GM12864 (cell line): ENCODE data around the gene TAP1.

Experiments used
- DNase-seq: peaks from one replicate; pipeline ENCODE4 v3.0.0-alpha.2; 2011; ENCODE audit warnings: low read depth
- H3K4me3 ChIP-seq: 2 replicates; pipeline ENCODE4 v1.5.1; 2011; ENCODE audit warnings: mild to moderate bottlenecking, low read depth, low read length, control low read depth
- TF ChIP-seq, protein P1 (sequence below): IDR thresholded peaks from 2 replicates; pipeline ENCODE4 v1.5.1; 2011; ENCODE audit warnings: low read depth, mild to moderate bottlenecking, moderate library complexity, low read length, control low read depth, inconsistent platforms; ENCODE audit errors: missing control alignments

The TAP1 gene

DNA sequence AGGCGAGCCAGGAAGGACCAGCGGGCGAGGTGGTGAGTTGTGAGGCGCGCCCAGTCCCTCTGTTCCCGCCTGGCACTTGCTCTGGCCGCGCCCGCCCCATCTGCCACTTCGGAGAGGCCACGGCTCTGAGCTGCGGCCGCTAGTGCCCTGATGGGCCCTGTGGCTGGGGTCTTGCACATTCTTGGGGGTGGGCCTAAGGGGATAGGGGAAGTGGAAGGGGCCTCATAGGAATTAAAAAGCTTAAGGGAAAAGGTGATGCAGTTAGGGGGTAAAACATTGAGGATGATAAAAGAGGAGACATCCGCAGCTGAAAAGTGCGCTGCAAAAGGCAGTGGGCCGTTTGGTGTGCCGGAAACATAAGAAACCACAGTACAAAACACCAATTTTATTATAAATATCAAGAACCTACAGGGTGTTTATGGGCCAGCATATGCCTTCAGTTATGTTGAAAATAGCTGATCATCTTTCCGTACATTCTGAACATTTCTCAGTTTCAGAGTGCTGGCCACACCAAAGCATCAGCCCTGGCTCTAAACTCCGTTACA, 8.6 kb downstream of the TAP1 start:
- peak overlapping the region; percentile 76 for H3K4me3 ChIP-seq
- TF ChIP-seq, protein P1, sequence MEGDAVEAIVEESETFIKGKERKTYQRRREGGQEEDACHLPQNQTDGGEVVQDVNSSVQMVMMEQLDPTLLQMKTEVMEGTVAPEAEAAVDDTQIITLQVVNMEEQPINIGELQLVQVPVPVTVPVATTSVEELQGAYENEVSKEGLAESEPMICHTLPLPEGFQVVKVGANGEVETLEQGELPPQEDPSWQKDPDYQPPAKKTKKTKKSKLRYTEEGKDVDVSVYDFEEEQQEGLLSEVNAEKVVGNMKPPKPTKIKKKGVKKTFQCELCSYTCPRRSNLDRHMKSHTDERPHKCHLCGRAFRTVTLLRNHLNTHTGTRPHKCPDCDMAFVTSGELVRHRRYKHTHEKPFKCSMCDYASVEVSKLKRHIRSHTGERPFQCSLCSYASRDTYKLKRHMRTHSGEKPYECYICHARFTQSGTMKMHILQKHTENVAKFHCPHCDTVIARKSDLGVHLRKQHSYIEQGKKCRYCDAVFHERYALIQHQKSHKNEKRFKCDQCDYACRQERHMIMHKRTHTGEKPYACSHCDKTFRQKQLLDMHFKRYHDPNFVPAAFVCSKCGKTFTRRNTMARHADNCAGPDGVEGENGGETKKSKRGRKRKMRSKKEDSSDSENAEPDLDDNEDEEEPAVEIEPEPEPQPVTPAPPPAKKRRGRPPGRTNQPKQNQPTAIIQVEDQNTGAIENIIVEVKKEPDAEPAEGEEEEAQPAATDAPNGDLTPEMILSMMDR: no peak
- no peak for DNase-seq

DNA sequence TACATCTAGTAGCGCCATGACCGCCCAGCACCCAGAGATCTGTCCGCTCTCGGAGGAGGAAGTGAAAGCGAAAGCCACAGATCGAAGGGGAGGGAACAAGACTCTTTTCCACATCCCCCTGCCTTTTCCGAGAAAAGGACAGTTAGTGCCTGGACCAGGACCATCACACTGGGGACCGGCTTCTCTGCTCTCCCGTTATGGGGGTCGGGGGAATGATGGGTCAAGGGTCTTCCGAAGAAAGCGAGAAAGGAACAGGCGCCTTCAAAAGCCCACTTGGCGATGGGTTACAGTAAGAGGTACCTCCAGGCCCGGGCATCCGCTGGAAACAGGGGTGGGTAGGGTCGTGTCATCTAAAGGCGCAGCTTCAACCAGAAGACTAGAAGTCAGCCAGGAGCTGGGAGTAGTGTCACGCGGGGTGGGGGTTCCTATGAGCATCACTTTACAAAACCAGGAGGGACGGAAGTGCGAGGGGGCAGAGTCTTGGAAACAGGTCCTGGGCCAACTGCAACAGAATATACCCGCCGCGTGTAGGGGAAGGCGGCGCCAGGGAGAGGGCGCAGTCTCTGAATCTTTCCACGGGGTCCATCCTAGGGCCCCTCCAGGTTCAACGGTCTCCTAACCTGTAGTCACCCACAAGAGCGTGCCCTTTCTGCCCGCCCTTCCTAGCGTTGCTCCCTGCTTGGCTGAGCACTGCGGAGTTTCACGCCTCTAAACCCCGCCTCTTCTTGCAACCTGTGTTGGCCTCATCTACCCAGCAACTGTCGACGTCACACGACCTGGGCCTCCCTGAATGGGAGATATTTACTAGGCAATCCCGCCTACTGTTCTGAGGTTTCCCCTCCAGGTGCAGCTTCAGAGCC, 9.3 kb downstream of the TAP1 start, which contains the start of gene PSMB8:
TSS of gene PSMB8 (minus strand) at position 69 of the 860 bp plus-strand sequence. CDS start at position 18, 51 bp downstream.
- peak; percentile 98 for DNase-seq
- TF ChIP-seq, protein P1: no peak
- peak within 1 kb of the TSS; percentile 76 for H3K4me3 ChIP-seq

DNA sequence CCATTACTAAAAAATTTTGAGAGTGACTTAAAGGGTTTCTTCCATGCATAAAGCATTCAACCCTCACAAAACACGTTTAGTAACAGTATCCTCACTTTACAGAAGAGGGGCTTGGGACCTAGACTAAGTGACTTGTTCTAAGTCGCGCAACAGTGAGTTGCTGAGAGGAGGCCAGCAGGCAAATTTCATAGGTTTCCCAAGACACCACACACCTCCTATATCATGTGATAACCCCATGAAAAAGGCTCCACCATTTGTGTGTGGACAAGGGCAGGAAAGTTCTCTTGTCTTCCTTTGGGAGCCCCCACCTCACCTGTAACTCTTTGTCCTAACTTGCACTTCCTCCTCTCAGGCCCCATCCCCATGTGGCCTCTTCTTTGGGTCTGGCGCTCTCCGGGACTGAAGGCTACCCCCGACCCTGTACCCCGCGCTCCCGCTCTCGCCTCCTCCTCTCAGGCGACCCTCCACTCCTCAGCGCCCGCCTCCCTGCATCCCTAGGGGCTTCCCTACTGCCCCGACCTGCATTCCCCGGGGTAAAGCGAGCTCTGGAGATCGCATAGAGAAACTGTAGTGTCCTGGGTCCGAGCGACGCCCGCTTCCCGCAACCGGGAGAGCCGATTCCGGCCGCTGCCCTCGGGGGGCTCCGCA, 10.0 kb downstream of the TAP1 start:
- TF ChIP-seq, protein P1: no peak
- no peak for DNase-seq
- H3K4me3 ChIP-seq: peak overlapping the region; percentile 76

DNA sequence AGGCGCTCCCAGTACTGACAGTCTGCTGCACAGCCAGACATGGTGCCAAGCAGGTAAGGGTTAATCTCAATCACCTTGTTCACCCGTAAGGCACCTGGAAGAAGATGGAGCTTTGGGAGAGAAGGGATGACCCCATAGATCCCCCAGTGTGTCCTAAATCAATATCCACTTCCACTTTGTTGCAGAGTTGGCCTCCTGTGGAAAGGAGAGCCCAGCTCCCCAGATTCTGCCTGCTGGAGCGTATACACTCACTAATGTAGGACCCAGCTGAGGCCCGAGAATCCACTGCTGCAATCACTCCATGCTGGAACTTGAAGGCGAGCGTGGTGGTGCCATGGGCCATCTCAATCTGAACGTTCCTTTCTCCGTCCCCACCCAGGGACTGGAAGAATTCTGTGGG, 10.8 kb downstream of the TAP1 start:
- peak overlapping the region; percentile 76 for H3K4me3 ChIP-seq
- no peak for DNase-seq
- TF ChIP-seq, protein P1: no peak

DNA sequence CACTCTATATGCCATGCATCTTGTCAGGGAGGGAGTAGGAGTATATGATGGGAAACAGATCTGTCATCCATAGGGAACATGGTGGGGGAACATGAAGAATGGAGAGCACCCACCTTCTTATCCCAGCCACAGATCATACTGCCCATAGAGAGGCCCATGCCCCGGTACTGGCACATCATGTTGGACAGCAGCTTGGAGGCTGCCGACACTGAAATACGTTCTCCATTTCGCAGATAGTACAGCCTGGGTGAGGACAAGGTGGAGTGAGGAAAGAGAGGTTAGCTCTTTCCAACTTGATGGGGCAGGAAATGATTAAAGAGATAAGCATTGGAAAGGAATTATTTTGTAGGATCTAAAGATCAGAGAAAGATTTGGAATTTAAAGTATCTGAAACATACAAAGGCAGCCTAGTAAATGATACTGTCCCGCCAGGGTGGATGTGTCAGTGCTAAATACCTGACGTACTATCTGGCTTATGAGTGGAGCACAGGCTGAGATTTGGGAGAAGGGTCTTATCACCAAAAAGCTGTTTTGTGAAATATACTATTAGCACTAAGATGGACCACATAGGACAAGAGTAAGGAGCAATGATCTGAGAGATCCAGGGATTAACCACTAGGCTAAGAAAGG, 11.4 kb downstream of the TAP1 start:
- TF ChIP-seq, protein P1: no peak
- DNase-seq: no peak
- peak overlapping the region; percentile 76 for H3K4me3 ChIP-seq

DNA sequence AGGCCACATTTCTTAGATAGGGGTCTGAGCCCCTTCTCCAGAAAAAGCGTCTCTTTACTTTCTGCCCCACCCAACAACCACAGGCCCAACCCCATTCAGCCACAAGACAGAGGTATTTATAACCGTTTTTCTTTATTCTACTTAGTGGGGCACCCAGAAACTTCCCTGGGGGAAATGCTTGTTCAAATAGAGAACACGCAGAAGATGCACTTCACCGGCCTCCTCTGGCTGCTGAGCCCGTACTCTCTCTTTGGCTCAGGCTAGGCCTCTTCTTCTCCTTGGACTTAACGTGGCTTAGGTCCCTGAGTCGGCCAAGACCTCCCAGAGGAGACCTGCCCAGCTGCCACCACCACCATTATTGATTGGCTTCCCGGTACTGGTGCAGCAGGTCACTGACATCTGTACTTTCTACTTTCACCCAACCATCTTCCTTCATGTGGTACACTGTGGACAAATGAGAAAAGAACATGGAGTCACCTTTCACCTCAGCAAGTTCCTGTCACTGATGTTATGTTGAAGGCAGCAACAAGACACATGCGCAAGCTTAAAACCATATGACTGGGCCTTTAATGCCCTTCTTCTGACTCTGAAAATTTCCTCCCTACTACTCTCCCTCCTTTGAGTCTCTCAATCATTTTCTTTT, 12.8 kb downstream of the TAP1 start:
- no peak for DNase-seq
- no peak overlapping the region; the same call in 1 of the 2 replicates for H3K4me3 ChIP-seq
- TF ChIP-seq, protein P1: no peak
